Stomach (tissue), 9 donors: ENCODE data around the gene FRMPD4. TPM values are rescaled to one million over a fixed set of nuclear protein-coding genes. Genes with fewer than 3 reads are reported as not detected.

Experiments
- DNase-seq, 2 donors: peaks; one replicate each; pipeline versions ENCODE4 v3.0.0 to v3.0.0-alpha.2; 2013 to 2019
- H3K27ac ChIP-seq, 5 donors: fragments of 200-600 bp in 4 of 5; sonication (generic) in 4 of 5; one replicate each; pipeline ENCODE4 v1.5.1; 2013 to 2019; ENCODE audit warnings: mild to moderate bottlenecking in 1 of 5, moderate library complexity in 1 of 5
- H3K27me3 ChIP-seq, 3 donors: fragments of 200-600 bp; sonication (generic); one replicate each; pipeline ENCODE4 v1.5.1; 2017 to 2019; ENCODE audit warnings: mixed run types in 1 of 3
- H3K36me3 ChIP-seq, 4 donors: fragments of 200-600 bp; sonication (generic); 1 replicate in 3 of 4; 2 replicates in 1 of 4; pipeline ENCODE4 v1.5.1; 2016 to 2019
- H3K4me1 ChIP-seq, 4 donors: fragments of 200-600 bp; sonication (generic); one replicate each; pipeline ENCODE4 v1.5.1; 2016 to 2019
- H3K4me3 ChIP-seq, 4 donors: fragments of 200-600 bp; sonication (generic) in 3 of 4; one replicate each; pipeline ENCODE4 v1.5.1; 2016 to 2019; ENCODE audit warnings: mild to moderate bottlenecking in 1 of 4
- H3K9me3 ChIP-seq, 4 donors: fragments of 200-600 bp; sonication (generic); one replicate each; pipeline ENCODE4 v1.5.1; 2016 to 2019
- CTCF ChIP-seq, 7 experiments: fragments of 450-650 bp in 4 of 7; fragments of 200-600 bp in 3 of 7; sonication (generic) in 3 of 7; IDR thresholded peaks; one replicate each; pipeline ENCODE4 v1.5.1; 2016 to 2019; ENCODE audit warnings: antibody characterized with exemption in 7 of 7, control low read depth in 2 of 7, mild to moderate bottlenecking in 1 of 7
- EP300 ChIP-seq: sonication (generic); formaldehyde crosslinking; IDR thresholded peaks from one replicate; pipeline ENCODE4 v1.6.1; 2017; ENCODE audit warnings: antibody characterized with exemption
- POLR2A ChIP-seq, 4 donors: fragments of 450-650 bp; IDR thresholded peaks; one replicate each; pipeline ENCODE4 v1.6.1; 2016; ENCODE audit warnings: antibody characterized with exemption in 4 of 4, control low read depth in 2 of 4, mild to moderate bottlenecking in 1 of 4, moderate library complexity in 1 of 4
- POLR2AphosphoS5 ChIP-seq, 3 donors: sonication (generic); formaldehyde crosslinking; IDR thresholded peaks; one replicate each; pipeline ENCODE4 v1.6.1; 2016; ENCODE audit warnings: antibody characterized with exemption in 3 of 3
- WGBS, 5 donors: extraction: QIAGEN DNeasy Blood & Tissue Kit in 3 of 5; methylation state at CpG; one replicate each; pipeline versions ENCODE4 v1.1.5 to v1.1.7; 2013 to 2018; 5-methylcytosine and 5-hydroxymethylcytosine counted together
- intact Hi-C: fragments of 100-400 bp; cut with DNase I; formaldehyde crosslinking; loops from one replicate; pipeline ENCODE4 v1.15.1; 2023; ENCODE audit warnings: low total_unique reads
- polyA plus RNA-seq, 3 donors: library from polyadenylated mRNA; stranded (reverse); fragments of 200-250 nt; gene quantifications; one replicate each; pipeline ENCODE4 v1.2.3, GENCODE V29; 2013
- total RNA-seq, 5 donors: library from RNA; depleted of rRNA; stranded (reverse); fragments of >200 nt; gene quantifications; one replicate each; pipeline versions ENCODE4 v1.1.0 to v1.2.3, GENCODE V29; 2014 to 2016
- donor health status: healthy with polysubstance abuse.
- donor health status: Bipolar disorder and iron deficiency.
- donor health status: healthy.

The FRMPD4 gene
- total and polyA plus RNA-seq, 8 donors = 0.03 to 2.6 (median 0.55) TPM; not detected in 5

DNA sequence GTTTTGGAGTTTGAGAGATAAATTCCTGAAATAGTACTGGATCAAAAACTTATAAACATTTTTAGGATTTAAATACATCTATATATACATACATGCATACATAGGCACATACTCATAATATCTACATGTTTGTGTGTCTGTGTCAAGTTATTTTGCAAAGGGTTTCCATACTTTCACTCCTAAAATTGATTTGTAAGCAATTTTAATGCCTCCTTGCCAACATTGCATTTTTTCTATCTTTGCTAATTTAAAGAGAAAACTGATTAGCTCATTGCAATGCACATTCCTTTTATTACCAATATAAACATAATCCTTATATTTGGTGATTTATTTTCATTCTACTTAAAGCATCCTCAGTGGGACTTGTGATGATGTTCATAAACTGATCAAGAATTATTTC, 258.3 kb downstream of the FRMPD4 start:
- TF ChIP-seq CTCF (IDR thresholded peaks at IDR 0.05) (no peak), POLR2A (IDR thresholded peaks at IDR 0.05) (no peak), EP300 (no peak), POLR2AphosphoS5 (IDR thresholded peaks at IDR 0.05) (no peak)
- DNase-seq = no peak
- intact Hi-C loops = no loop called here
- Histone ChIP-seq H3K4me3 (no peak overlapping the region), H3K4me1 (no peaks in the 10 kb centered on the region), H3K9me3 (no peaks in the 10 kb centered on the region), H3K36me3 (no peaks in the 10 kb centered on the region), H3K27me3 (no peaks in the 10 kb centered on the region), H3K27ac (no peak overlapping the region)

DNA sequence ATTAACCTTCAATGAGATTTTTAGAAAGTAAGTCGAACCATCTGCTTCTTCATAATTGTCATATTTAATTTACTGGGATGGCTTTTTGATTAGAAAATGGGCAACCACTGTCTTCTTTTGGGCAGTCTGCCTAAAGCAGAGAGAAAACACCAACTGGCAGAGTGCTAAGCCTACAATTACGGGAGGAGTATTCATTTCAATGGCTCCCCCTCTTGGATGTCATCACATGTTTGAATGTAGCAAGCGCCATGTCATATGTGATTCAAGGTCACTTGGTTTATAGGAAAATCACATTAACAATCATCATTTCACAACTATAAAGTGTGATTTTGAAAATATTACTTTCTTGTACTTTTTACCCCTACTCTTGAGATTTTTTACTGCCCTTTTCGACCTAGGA, 261.9 kb downstream of the FRMPD4 start:
- no peak for DNase-seq
- no peak for TF ChIP-seq EP300
- no peak for TF ChIP-seq CTCF (IDR thresholded peaks at IDR 0.05)
- no peak for TF ChIP-seq POLR2AphosphoS5 (IDR thresholded peaks at IDR 0.05)
- TF ChIP-seq POLR2A (IDR thresholded peaks at IDR 0.05) = no peak
- Histone ChIP-seq H3K27me3 (no peaks in the 10 kb centered on the region), H3K4me3 (no peak overlapping the region), H3K9me3 (no peaks in the 10 kb centered on the region), H3K36me3 (no peaks in the 10 kb centered on the region), H3K4me1 (no peaks in the 10 kb centered on the region), H3K27ac (no peak overlapping the region)
- intact Hi-C loops = no loop called here
- 63 to 81% (median 76%) methylated on average over 4 of the region's 4 CpGs for WGBS, 5 donors

GRCh38 chrX:12401252-12401651, 263.0 kb downstream of the FRMPD4 start:
- peak in 1 of 2 donors; percentile 18 for DNase-seq
- H3K36me3 ChIP-seq = no peaks in the 10 kb centered on the region
- no peak overlapping the region for H3K4me3 ChIP-seq
- no peaks in the 10 kb centered on the region for H3K9me3 ChIP-seq
- H3K4me1 ChIP-seq = no peaks in the 10 kb centered on the region
- H3K27me3 ChIP-seq = no peaks in the 10 kb centered on the region
- TF ChIP-seq POLR2AphosphoS5 (IDR thresholded peaks at IDR 0.05) (no peak), CTCF (IDR thresholded peaks at IDR 0.05) (no peak), POLR2A (IDR thresholded peaks at IDR 0.05) (no peak), EP300 (no peak)
- intact Hi-C loops = no loop called here
- 31 to 71% (median 62%) methylated on average over 1 of the region's 1 CpG for WGBS, 5 donors
- H3K27ac ChIP-seq = no peak overlapping the region

GRCh38 chrX:12403474-12404082, 265.3 kb downstream of the FRMPD4 start:
- intact Hi-C loops = no loop called here
- TF ChIP-seq POLR2AphosphoS5 (IDR thresholded peaks at IDR 0.05) = no peak
- TF ChIP-seq POLR2A (IDR thresholded peaks at IDR 0.05) = no peak
- no peak for TF ChIP-seq CTCF (IDR thresholded peaks at IDR 0.05)
- TF ChIP-seq EP300 = no peak
- no peaks in the 10 kb centered on the region for H3K27me3 ChIP-seq
- no peaks in the 10 kb centered on the region for H3K36me3 ChIP-seq
- H3K4me3 ChIP-seq = no peak overlapping the region
- no peaks in the 10 kb centered on the region for H3K4me1 ChIP-seq
- DNase-seq = no peak
- no peak overlapping the region for H3K27ac ChIP-seq
- 74 to 100% (median 84%) methylated on average over 3 of the region's 3 CpGs for WGBS, 5 donors
- no peaks in the 10 kb centered on the region for H3K9me3 ChIP-seq
